Measurements from ENCODE around the gene C5.

C5 gene

DNA sequence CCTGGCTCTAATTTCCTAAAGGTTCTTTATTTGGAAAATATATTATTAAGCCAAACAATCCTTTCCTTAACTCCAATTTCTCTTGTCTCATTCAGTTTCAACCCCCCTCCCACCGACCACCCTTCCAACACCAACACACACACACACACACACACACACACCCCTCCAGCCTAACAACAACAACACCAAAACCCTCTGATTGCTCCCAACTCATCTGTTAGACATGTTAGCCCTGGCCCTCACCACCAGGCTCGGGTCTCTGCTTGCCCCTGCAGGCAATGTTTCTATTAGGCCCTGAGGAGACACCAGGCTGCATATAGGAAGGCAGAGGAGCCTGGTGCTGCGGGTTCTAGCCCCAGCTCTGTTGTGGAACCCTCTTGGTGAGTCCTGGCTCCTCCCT is 105.1 kb downstream of the C5 start:
- Histone ChIP-seq H3K27me3 (replicated peaks; ENCODE audit: control insufficient read depth, insufficient read depth, low read length) (no peaks in the 10 kb centered on the region), H3K4me3 (replicated peaks; ENCODE audit: low read depth, low read length) (no peak overlapping the region), H3K36me3 (ENCODE audit: control insufficient read depth, insufficient read depth, low read length) (no peaks in the 10 kb centered on the region)
- TF ChIP-seq, protein P1, sequence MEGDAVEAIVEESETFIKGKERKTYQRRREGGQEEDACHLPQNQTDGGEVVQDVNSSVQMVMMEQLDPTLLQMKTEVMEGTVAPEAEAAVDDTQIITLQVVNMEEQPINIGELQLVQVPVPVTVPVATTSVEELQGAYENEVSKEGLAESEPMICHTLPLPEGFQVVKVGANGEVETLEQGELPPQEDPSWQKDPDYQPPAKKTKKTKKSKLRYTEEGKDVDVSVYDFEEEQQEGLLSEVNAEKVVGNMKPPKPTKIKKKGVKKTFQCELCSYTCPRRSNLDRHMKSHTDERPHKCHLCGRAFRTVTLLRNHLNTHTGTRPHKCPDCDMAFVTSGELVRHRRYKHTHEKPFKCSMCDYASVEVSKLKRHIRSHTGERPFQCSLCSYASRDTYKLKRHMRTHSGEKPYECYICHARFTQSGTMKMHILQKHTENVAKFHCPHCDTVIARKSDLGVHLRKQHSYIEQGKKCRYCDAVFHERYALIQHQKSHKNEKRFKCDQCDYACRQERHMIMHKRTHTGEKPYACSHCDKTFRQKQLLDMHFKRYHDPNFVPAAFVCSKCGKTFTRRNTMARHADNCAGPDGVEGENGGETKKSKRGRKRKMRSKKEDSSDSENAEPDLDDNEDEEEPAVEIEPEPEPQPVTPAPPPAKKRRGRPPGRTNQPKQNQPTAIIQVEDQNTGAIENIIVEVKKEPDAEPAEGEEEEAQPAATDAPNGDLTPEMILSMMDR (IDR thresholded peaks at IDR 0.05; ENCODE audit: insufficient read depth, low read length, poor library complexity, severe bottlenecking): no peak
- DNase-seq (ENCODE audit: extremely low read depth, insufficient read length): no peak

DNA sequence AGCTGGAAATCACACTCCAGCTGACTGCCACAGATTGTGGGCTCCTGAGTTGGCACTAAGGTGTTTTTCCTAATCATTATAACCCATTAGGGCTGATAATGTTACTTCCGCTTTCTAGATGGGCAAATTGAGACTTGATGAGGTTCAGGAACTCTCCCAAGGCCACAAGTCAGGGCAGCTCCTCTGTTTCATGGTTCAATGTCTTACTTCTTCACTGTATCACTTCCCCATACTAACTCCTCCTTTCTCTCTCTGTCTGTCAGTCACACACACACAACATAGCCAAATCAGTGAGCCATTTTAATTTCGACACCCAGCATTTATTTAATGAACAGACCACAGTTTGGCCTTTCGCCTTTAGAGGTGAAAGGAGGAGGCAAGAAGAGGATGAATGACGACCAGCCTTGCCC is 105.6 kb downstream of the C5 start:
- peak; percentile 64 for DNase-seq (ENCODE audit: extremely low read depth, insufficient read length)
- TF ChIP-seq, protein P1 (IDR thresholded peaks at IDR 0.05; ENCODE audit: insufficient read depth, low read length, poor library complexity, severe bottlenecking): no peak
- H3K27me3 ChIP-seq (replicated peaks; ENCODE audit: control insufficient read depth, insufficient read depth, low read length): no peaks in the 10 kb centered on the region
- H3K4me3 ChIP-seq (replicated peaks; ENCODE audit: low read depth, low read length): no peak overlapping the region
- no peaks in the 10 kb centered on the region for H3K36me3 ChIP-seq (ENCODE audit: control insufficient read depth, insufficient read depth, low read length)

DNA sequence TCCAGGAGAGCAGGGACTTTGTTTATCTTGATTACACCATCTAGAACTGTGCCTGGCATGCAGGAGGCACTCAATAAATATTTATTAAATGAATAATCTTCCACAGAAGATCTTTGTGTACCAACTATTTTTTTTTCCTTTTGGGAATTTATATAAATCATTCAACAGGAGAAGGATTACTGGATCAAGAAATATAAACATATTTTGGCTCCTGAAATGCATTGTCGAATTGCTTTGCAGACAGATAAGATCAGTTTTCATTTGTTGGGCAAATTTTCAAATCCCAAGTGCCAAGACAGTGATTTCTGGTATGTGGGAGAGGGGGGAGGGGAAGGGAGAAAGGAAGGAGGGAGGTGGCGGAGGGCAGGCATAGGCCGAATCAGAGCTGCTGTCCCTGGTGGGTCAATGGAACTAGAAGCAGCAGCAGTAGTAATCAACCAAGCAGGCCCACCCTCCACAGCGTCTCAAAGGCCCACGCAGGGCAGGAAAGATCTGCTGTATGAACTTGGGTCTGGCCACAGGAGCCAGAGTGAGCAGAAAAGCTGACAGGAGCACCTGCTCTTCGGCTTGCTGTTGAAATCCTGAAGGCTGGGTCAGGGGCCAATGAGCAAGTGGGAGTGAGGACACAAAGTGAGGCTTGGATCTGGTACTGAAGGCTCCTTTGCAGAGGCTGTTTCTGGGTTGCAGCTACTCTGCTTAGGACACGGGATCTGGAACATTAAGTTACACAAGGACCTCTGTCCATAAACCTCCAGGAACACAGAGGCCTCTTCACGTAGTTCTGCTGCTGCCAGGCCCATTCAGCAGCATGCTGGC is 107.7 kb downstream of the C5 start:
- Histone ChIP-seq H3K27me3 (replicated peaks; ENCODE audit: control insufficient read depth, insufficient read depth, low read length) (no peaks in the 10 kb centered on the region), H3K4me3 (replicated peaks; ENCODE audit: low read depth, low read length) (no peak overlapping the region), H3K36me3 (ENCODE audit: control insufficient read depth, insufficient read depth, low read length) (no peaks in the 10 kb centered on the region)
- no peak for DNase-seq (ENCODE audit: extremely low read depth, insufficient read length)
- TF ChIP-seq, protein P1 (IDR thresholded peaks at IDR 0.05; ENCODE audit: insufficient read depth, low read length, poor library complexity, severe bottlenecking): no peak

DNA sequence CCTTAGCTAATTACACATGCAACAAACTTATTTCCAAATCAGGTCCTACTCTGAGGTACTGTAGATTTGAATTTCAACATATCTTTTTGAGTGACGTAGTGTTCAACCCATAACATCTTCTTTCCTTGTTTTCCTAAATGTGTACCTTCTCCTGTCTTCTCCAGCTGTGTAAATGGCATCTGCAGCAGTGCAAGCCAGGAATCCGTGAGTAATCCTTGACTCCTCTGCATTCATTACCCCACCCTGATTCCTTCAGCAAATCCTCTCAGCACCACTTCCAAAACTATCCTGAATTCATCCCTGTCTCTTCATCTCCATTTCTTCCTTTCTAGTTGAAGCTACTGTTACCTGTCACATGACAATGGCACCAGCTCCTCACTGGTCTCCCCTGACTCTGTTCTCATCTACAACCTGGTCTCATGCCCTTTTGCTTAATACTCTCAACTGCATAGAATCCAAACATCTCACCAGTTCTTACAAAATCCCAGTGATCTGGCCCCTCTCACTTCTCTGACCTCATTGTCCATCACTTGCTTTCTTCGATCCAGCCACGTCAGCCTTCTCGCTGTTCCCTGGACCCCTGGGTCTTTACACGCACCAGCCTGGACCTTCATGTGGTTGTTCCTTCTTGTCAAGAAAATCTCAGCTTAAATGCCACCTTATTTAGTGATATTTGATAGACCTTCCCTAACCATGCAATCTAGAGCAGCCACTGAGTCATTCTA is 108.9 kb downstream of the C5 start:
- H3K36me3 ChIP-seq (ENCODE audit: control insufficient read depth, insufficient read depth, low read length): no peaks in the 10 kb centered on the region
- DNase-seq (ENCODE audit: extremely low read depth, insufficient read length): no peak
- no peaks in the 10 kb centered on the region for H3K27me3 ChIP-seq (replicated peaks; ENCODE audit: control insufficient read depth, insufficient read depth, low read length)
- no peak overlapping the region for H3K4me3 ChIP-seq (replicated peaks; ENCODE audit: low read depth, low read length)
- TF ChIP-seq, protein P1 (IDR thresholded peaks at IDR 0.05; ENCODE audit: insufficient read depth, low read length, poor library complexity, severe bottlenecking): no peak

DNA sequence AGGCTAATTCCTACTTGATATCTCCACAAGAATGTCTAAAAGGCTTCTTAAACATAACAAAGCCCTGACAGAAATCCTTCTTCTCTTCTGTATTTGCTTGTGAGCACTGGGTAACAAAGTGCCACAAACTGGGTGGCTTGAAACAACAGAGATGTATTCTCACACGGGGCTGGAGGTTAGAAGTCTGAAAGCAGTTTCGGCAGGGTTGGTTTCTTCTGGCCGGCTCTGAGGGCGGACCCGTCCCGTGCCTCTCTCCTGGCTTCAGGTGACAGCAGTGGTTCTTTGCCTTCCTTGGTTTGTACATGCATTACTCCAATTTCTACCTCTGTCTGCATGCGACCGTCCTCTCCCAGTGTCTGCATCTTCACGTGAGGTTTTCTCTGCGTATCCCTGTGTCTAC is 109.5 kb downstream of the C5 start:
- TF ChIP-seq, protein P1 (IDR thresholded peaks at IDR 0.05; ENCODE audit: insufficient read depth, low read length, poor library complexity, severe bottlenecking): no peak
- no peak for DNase-seq (ENCODE audit: extremely low read depth, insufficient read length)
- no peaks in the 10 kb centered on the region for H3K36me3 ChIP-seq (ENCODE audit: control insufficient read depth, insufficient read depth, low read length)
- H3K27me3 ChIP-seq (replicated peaks; ENCODE audit: control insufficient read depth, insufficient read depth, low read length): no peaks in the 10 kb centered on the region
- no peak overlapping the region for H3K4me3 ChIP-seq (replicated peaks; ENCODE audit: low read depth, low read length)
